ENCODE data around the gene SLC5A10.

SLC5A10 gene

DNA sequence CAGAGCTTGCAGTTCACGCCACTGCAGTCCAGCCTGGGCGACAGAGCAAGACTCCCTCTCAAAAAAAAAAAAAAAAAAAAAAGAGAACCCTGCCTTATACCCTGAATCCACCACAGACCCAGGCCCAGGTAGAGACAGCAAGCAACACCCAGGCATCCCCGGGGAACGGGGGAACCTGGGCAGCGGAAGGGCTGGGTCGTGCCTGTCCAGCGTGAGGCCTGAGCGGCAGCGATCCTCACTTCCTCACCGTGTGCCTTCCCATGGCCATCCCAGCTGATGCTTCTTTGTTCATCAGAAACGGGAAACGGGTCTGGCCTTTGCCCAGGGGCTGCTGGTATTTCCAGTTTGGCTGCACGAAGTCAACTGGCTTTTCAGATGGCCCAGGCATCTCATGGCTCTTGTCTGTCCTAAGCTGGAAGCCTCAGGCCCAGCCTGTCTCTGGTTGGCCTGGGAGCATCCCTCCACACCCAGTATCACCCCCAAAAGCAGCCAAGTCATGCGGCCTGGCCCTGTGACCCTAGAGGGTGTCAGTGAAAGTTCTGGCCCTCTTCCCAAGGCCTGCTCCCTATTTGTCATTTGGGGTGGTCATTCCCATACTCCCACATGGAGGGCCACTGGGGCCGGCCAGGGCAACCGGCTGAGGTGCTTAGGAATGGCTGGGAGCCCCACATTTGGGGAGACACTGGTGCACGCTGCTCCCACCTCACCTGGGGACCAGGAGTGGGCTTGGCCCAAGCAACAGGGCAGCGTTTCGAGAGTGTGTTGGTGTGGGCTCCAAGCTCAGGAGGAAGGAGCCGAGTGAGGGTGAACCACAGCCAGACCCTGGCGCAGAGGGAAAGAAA is 32.5 kb downstream of the SLC5A10 start:
- DNase-seq (ENCODE audit: low spot score): no peak

GRCh38 chr17:18985475-18985874 is 33.5 kb downstream of the SLC5A10 start:
- DNase-seq (ENCODE audit: low spot score): no peak

GRCh38 chr17:18986541-18987229 is 34.7 kb downstream of the SLC5A10 start:
- DNase-seq (ENCODE audit: low spot score): no peak

- no peak for DNase-seq (ENCODE audit: low spot score)
Observed at GRCh38 chr17:18987230-18987610, 35.3 kb downstream of the SLC5A10 start.

GRCh38 chr17:18987862-18988545 is 36.0 kb downstream of the SLC5A10 start:
- DNase-seq (ENCODE audit: low spot score): no peak

DNA sequence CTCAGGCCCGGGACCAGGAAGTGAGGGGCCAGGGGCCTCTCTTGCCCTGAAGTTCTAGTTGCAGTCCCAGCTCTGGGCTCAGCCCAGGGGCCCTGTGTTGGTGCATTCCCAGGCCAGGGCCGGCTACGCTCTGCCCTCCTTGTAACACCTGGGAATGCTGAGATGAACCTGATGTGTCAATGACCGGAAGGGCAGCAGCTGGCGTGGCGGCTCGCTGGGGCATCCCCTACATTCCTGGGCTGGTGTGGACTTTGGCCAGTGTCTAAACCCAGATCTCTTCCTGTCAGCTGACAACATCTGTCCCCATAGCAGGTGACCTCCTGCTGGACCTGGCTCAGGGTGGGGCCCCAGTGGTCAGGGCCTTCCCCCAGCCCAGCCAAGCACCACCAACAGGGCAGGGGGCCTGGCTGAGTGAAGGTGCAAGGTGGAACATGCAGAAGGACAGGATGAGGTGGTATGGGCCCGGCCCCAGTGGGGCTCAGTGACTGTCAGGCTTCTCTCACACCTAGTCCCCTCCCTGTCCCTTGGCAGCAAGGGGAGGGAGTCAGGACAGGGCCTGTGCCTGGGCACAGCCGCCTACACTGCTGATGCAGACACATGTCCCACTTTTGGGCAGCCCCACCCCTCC is 36.7 kb downstream of the SLC5A10 start:
- DNase-seq (ENCODE audit: low spot score): no peak

- no peak for DNase-seq (ENCODE audit: low spot score)
Observed at GRCh38 chr17:18990331-18990730, 38.4 kb downstream of the SLC5A10 start.

GRCh38 chr17:18991531-18992315 is 39.8 kb downstream of the SLC5A10 start:
- DNase-seq (ENCODE audit: low spot score): no peak

DNA sequence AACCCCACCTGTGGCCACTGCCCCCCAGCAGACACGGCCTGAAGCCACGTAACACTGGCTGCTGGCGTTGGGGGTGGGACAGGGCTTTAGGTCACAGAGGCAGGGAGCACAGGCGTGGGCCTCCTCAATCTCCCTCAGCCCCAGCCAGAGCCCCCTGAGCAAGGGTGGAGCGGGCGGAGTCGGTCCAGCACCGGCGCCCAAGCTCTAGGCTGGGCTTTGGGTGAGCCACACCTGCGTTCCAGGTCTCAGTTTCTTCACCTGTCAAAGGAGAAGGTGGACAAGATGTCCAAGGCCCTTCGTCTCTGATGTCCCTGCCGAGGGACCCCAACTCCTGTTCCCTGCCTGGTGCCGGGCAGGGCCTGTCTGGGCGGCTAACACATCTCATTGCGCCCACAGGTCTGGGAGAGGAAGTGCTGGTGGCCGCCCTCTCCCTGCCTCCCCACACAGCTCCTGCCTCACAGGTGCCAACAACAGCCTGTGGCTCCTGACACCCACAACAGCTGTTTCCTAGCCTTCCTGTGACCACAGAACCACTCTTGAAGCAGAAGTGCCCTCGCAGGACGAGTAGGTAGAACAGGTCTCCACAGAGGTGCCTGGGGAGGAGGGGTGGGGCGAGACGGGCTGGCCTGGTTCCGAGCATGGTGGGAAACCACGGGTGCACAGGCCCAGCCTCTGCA is 40.6 kb downstream of the SLC5A10 start:
- DNase-seq (ENCODE audit: low spot score): no peak

DNA sequence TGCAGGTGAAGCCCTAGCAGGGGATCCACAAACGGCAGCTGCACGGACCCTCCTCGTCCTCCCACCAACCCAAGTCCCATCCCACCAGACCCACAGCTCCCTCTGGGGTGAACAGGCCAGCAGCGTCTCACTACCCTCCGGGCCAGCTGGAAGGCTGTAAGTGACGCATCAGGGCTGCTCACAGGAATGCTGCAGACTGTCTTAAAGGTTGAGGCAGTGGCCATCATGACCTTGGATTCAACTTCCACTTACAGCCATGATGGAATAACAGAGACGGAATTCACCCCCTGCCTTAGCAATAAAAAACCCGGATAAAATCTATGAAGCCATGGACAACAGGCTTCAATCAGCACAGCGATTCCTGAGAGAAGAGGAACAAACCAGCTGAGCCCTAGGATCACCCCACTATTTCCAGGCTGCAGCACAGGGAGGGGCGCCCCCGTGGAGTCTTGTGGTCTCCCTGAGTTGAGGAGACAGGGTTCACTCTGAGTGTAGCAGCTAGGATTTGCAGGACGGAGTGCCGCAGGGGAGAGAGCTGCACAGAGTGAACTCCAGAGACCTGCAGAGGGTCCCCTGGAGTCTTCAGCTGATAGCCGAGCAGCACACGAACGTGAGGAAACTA is 42.1 kb downstream of the SLC5A10 start:
- DNase-seq (ENCODE audit: low spot score): no peak

- no peak for DNase-seq (ENCODE audit: low spot score)
Observed at GRCh38 chr17:18994631-18995030, 42.7 kb downstream of the SLC5A10 start.

DNA sequence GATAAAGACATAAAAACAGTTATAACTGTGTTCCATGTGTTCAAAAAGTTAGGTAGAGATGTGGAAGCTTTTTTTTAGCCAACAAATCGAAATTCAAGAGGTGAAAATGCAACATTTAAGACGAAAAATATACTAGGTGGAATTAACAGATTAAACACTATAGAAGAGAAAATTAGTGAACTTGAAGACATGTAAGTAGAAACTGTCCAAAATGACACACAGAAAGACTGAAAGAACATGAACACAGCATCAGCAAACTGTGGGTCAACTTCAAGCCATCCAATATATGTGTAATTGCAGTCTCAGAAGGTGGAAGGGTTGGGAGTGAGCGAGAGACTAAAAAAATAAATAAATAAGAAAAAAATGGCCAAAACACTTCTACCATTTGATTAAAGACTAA is 43.3 kb downstream of the SLC5A10 start:
- no peak for DNase-seq (ENCODE audit: low spot score)

GRCh38 chr17:18996458-18996857 is 44.5 kb downstream of the SLC5A10 start:
- DNase-seq (ENCODE audit: low spot score): no peak

GRCh38 chr17:18997650-18998196 is 45.8 kb downstream of the SLC5A10 start:
- no peak for DNase-seq (ENCODE audit: low spot score)

DNA sequence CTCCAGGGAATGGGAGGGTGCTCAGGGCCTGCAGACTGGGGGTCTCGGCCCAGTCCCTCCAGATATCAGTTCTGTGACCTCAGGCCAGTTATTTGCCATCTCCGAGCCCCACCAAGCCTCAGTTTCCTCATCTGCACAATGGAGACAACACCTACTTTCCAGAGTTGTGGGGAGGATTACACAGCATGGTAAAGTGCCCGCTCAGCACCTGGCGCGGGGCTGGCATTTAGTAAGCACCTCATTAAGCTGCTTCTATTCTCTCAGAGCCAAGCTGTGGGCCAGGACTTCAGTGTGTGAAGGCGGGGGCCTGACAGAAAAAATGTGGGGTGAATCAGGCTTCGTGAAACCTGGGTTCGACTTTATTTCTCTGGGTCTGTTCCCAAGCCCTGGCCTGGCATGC is 47.4 kb downstream of the SLC5A10 start:
- no peak for DNase-seq (ENCODE audit: low spot score)

DNA sequence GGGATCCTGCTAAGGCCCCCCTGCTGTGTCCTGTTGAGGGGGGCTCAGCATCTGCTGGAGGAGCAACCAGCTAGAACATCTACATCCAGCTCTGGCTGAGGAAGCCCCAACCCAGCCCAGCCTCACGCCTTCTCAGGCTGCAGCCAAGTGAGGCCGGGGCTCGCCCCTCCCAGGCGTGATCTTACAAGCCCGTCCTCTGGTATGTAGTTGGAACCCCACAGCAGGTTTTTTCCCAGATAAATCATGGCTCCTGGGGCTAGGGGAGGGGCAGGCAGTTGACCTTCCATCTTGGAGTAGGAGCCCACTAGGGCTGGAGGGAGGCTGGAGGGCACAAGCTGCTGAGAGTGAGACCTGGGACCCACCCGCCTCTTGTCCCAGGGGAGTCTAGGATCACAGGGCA is 47.9 kb downstream of the SLC5A10 start:
- DNase-seq (ENCODE audit: low spot score): no peak

DNA sequence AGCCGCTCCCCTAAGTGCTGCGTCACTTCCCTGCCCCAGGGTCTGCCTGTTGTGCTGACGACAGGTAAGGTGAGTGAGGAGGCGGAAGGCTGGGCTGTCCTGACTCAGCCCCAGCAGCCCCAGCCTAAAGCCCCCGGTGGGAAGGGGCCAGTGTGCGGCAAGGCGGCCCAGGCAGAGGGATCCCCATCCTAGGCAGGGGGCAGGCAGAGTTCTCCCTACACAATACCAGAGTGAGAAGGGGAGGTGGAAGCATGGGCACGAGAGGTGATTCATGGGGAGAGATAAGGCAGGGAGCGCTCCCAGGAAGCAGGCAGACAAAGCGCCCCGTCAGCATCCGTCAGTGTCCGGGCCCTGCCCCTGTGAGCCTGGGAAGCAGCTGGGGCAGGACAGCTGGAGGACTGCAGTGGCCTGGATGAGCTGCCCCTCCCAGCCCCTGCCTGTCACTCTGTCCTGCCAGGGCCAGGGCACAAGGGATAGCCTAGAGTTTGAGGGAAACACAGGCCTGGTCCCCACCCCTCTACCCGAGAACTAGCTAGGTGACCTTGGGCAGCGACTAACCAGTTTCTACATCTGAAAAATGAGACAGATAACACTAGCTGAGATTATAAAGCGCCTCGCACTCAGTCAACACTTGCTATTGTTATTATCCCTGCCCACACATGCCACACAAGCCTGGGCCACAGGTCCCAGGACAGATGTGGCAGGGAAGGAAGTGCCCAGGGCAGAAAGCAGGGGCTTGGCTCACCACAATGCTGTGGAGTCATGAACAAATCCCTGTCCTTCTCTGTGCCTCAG is 48.8 kb downstream of the SLC5A10 start:
- DNase-seq (ENCODE audit: low spot score): no peak

DNA sequence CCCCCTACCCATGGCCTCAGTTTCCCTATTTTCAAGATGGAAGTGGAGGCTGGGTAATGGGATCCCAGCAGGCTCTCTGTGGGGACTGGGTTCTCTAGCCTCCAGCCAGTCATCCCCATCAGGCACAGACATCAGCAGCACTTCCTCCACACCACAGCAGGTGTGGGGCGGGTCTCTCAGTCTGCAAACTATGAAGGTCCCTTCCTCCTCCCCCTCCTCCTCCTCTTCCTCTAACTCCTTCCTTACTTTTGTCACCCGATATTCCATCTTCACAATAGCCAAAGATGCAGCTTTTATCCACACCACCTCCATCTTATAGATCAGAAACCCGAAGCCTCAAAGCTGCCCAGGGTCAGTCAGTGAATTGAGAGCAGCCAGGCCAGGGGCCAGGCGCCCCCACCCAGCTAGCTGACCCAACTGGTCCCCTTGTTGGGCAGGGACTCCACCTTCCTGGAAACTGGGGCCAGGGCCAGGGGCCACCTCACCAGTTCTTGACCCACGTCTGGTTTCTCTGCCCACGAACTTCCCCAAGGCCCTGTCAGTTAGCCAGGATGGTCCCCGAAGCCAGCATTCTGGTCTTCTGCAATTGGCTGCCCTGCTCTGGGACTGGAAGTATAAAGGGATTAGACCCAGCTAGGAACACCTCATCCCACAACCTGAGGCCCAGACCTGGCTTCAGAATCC is 50.1 kb downstream of the SLC5A10 start:
- no peak for DNase-seq (ENCODE audit: low spot score)
